SU-DHL-6 (cell line): Measurements from ENCODE around the gene TMEM127.
A peak's percentile ranks its signal among the peaks of the same experiment; 100 is the strongest.

Experiments used
- H2AFZ ChIP-seq: fragments of 200-600 bp; sonication (generic); 2 replicates; pipeline ENCODE4 v1.6.1; 2014; ENCODE audit warnings: low read depth, mild to moderate bottlenecking, moderate library complexity, mixed read lengths, antibody characterized with exemption, low read length; ENCODE audit not compliant: severe bottlenecking
- H3F3A ChIP-seq: fragments of 200-600 bp; shearing (Covaris generic); 2 replicates; pipeline ENCODE4 v1.6.0; 2016; ENCODE audit warnings: antibody characterized with exemption, mild to moderate bottlenecking; ENCODE audit not compliant: insufficient read depth
- H3K27ac ChIP-seq: fragments of 200-600 bp; sonication (generic); 2 replicates; pipeline ENCODE4 v1.5.1; 2016; ENCODE audit warnings: low read depth, mild to moderate bottlenecking, low read length, moderate library complexity, mixed read lengths
- H3K27me3 ChIP-seq: fragments of 200-600 bp; sonication (generic), shearing (Covaris generic); 2 replicates; pipeline ENCODE4 v1.6.0; 2014; ENCODE audit warnings: mild to moderate bottlenecking, low read length
- H3K36me3 ChIP-seq: fragments of 200-600 bp; sonication (generic); 2 replicates; pipeline ENCODE4 v1.6.1; 2014; ENCODE audit warnings: mild to moderate bottlenecking, low read length, mixed read lengths
- H3K4me2 ChIP-seq: fragments of 300-600, 200-600 bp; shearing (Covaris generic), sonication (generic); 2 replicates; pipeline ENCODE4 v1.6.0; 2014; ENCODE audit warnings: low read length, low read depth, mild to moderate bottlenecking; ENCODE audit not compliant: poor library complexity, severe bottlenecking
- H3K4me3 ChIP-seq: fragments of 200-600 bp; sonication (generic); 2 replicates; pipeline ENCODE4 v1.5.1; 2014; ENCODE audit warnings: antibody characterized with exemption, low read length, mild to moderate bottlenecking, mixed read lengths; ENCODE audit not compliant: insufficient read depth, poor library complexity, severe bottlenecking
- H3K79me2 ChIP-seq: fragments of 200-600 bp; sonication (generic); 2 replicates; pipeline ENCODE4 v1.6.1; 2014; ENCODE audit warnings: mild to moderate bottlenecking, low read length, moderate library complexity; ENCODE audit not compliant: insufficient read depth
- H3K9ac ChIP-seq: fragments of 200-600 bp; sonication (generic); 2 replicates; pipeline ENCODE4 v1.7.0; 2014; ENCODE audit warnings: mild to moderate bottlenecking, low read length
- H3K9me2 ChIP-seq: fragments of 200-600 bp; sonication (generic); replicated peaks from 2 replicates; pipeline ENCODE4 v1.6.1; 2014; ENCODE audit warnings: low read length; ENCODE audit not compliant: insufficient read depth
- H3K9me3 ChIP-seq: fragments of 200-600 bp; sonication (generic); 2 replicates; pipeline ENCODE4 v1.6.1; 2014; ENCODE audit warnings: low read length, mixed read lengths; ENCODE audit not compliant: insufficient read depth
- H4K20me1 ChIP-seq: fragments of 200-600 bp; sonication (generic); 2 replicates; pipeline ENCODE4 v1.6.1; 2014; ENCODE audit warnings: low read depth, mild to moderate bottlenecking, antibody characterized with exemption, low read length, moderate library complexity, mixed read lengths
- EZH2phosphoT487 ChIP-seq: fragments of 200-600 bp; sonication (generic), shearing (Covaris generic); conservative IDR thresholded peaks from 2 replicates; pipeline ENCODE4 v1.6.1; 2018; ENCODE audit warnings: mild to moderate bottlenecking, antibody characterized with exemption, low read length, moderate library complexity, mixed read lengths
- TF ChIP-seq, protein P1 (sequence below): fragments of 200-600 bp; sonication (generic); IDR thresholded peaks from one replicate; pipeline ENCODE4 v1.5.1; 2017; ENCODE audit warnings: antibody characterized with exemption, mild to moderate bottlenecking, low read length, moderate library complexity; ENCODE audit not compliant: insufficient read depth, poor library complexity, severe bottlenecking

The TMEM127 gene

DNA sequence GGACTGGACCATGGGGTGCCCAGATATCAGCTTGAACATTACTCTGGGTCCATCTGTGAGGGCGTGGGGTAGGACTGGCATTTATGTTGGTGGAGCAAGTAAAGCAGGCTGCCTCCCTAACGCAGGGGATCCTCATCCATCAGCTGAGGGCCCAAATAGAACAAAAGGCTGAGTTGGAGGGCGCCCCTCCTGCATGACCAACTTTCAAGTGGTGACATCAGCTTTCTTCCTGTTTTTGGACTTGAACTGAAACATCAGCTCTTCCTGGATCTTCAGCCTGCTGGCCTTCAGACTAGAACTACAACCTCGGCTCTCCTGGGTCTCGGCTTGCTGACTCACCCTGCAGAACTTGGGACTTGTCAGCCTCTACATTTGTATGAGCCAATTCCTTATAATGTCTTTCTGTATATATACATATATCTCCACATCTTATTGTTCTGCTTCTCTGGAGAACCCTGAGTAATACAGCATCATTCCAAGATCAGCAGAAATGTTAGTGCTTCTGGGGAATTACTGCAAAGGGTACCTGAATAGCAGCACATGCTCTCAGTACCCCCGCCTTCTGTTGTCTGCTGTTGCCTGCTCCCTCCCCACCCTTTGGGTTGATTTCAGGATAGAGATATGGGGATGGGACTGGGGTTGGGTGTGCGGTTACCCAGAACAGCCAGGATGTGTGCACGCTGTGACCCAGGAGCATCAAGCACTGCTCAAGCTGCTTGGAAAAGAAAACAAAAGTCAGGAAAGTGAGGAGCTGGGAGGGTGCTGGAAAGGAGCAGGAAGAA, 20.0 kb downstream of the TMEM127 start:
- TF ChIP-seq, protein P1, sequence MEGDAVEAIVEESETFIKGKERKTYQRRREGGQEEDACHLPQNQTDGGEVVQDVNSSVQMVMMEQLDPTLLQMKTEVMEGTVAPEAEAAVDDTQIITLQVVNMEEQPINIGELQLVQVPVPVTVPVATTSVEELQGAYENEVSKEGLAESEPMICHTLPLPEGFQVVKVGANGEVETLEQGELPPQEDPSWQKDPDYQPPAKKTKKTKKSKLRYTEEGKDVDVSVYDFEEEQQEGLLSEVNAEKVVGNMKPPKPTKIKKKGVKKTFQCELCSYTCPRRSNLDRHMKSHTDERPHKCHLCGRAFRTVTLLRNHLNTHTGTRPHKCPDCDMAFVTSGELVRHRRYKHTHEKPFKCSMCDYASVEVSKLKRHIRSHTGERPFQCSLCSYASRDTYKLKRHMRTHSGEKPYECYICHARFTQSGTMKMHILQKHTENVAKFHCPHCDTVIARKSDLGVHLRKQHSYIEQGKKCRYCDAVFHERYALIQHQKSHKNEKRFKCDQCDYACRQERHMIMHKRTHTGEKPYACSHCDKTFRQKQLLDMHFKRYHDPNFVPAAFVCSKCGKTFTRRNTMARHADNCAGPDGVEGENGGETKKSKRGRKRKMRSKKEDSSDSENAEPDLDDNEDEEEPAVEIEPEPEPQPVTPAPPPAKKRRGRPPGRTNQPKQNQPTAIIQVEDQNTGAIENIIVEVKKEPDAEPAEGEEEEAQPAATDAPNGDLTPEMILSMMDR: no peak
- no peak for TF ChIP-seq EZH2phosphoT487
- no peak overlapping the region for H3K9ac ChIP-seq
- H3F3A ChIP-seq: no peaks in the 10 kb centered on the region
- no peaks in the 10 kb centered on the region for H3K9me2 ChIP-seq
- H3K27me3 ChIP-seq: no peaks in the 10 kb centered on the region
- H4K20me1 ChIP-seq: no peaks in the 10 kb centered on the region
- H3K9me3 ChIP-seq: no peaks in the 10 kb centered on the region
- no peak overlapping the region for H2AFZ ChIP-seq
- no peak overlapping the region for H3K4me3 ChIP-seq
- H3K27ac ChIP-seq: no peak overlapping the region
- no peaks in the 10 kb centered on the region for H3K36me3 ChIP-seq
- no peaks in the 10 kb centered on the region for H3K79me2 ChIP-seq
- no peak overlapping the region for H3K4me2 ChIP-seq

DNA sequence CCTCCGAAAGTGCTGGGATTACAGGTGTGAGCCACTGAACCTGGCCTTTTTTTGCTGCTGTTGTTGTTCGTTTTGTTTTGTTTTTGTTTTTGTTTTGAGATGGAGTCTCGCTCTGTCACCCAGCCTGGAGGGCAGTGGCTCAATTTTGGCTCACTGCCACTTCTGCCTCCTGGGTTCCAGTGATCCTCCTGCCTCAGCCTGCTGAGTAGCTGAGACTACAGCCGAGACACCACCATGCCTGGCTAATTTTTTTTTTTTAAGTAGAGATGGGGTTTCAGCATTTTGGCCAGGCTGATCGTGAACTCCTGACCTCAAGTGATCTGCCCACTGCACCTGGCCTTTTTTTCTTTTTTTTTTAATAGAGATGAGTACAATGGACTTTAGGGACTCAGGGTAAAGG, 22.0 kb downstream of the TMEM127 start:
- Histone ChIP-seq H3K36me3 (no peaks in the 10 kb centered on the region), H3F3A (no peaks in the 10 kb centered on the region), H3K4me2 (no peak overlapping the region), H3K79me2 (no peaks in the 10 kb centered on the region), H3K9me2 (no peaks in the 10 kb centered on the region), H2AFZ (no peak overlapping the region), H3K27me3 (no peaks in the 10 kb centered on the region), H3K27ac (no peak overlapping the region), H4K20me1 (no peaks in the 10 kb centered on the region), H3K4me3 (no peak overlapping the region), H3K9me3 (no peaks in the 10 kb centered on the region), H3K9ac (no peak overlapping the region)
- TF ChIP-seq, protein P1: no peak
- no peak for TF ChIP-seq EZH2phosphoT487

DNA sequence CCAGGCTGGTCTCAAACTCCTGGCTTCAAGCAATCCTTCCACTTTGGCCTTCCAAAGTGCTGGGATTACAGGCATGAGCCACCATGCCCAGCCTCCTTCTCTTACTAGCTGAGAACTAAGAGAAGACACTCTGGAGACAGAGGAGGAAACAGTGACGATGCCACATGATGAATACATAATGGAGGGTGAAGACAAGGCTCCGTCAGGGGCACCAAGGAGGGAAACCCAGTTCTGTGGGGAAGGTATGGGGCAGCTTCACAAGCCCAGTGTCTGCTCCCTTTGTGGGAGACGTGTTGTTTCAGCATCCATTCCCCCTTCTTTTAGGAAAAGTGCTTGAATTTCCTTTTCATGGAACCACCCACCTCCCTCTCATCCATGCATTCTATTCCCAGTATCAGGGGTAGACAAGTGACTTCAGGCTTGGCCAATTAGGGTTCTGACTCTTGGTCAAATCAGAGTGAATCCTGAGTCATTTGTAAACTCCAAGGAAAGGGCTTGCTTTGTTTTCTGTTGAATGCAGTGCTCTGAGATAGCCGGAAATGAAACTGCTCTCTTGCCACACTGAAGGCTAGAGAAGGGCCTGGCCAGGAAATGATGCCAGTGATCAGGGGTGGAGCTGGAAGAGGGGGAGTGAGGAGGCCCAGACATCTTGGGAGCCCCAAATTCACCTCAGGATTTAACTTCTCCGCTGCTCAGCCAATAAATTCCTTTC, 23.7 kb downstream of the TMEM127 start:
- Histone ChIP-seq H3K9ac (peak overlapping the region; percentile 35; the same call in 1 of the 2 replicates), H3K27ac (peak overlapping the region; percentile 52), H3K79me2 (no peaks in the 10 kb centered on the region), H3K36me3 (no peaks in the 10 kb centered on the region), H2AFZ (peak overlapping the region; percentile 34), H3K4me2 (peak overlapping the region; percentile 48), H4K20me1 (no peaks in the 10 kb centered on the region), H3F3A (no peaks in the 10 kb centered on the region), H3K4me3 (no peak overlapping the region), H3K9me2 (no peaks in the 10 kb centered on the region), H3K9me3 (no peaks in the 10 kb centered on the region), H3K27me3 (no peaks in the 10 kb centered on the region)
- TF ChIP-seq, protein P1: no peak
- TF ChIP-seq EZH2phosphoT487: no peak
